Tibial artery (tissue), 4 donors: Measurements from ENCODE around the gene CTSD.
"Not testable (repeated sequence)": the region's sequence is repeated elsewhere in the genome, so short reads cannot be mapped to it uniquely, and the experiment has no call there.

Experiments used
- DNase-seq, 2 donors: peaks; one replicate each; pipeline ENCODE4 v3.0.0-alpha.2; 2019
- H3K27ac ChIP-seq, 2 donors: fragments of 200-600 bp; sonication (generic) in 1 of 2; 1 replicate in 1 of 2; 2 replicates in 1 of 2; pipeline ENCODE4 v1.5.1; 2018 to 2019; ENCODE audit warnings: mild to moderate bottlenecking in 1 of 2
- H3K27me3 ChIP-seq, 2 donors: fragments of 200-600 bp; sonication (generic) in 1 of 2; one replicate each; pipeline versions ENCODE4 v1.5.1 to v1.6.0; 2016 to 2019
- H3K36me3 ChIP-seq, 3 donors: fragments of 200-600 bp; sonication (generic) in 2 of 3; one replicate each; pipeline ENCODE4 v1.5.1; 2016 to 2019; ENCODE audit warnings: mild to moderate bottlenecking in 2 of 3
- H3K4me1 ChIP-seq, 4 donors: fragments of 200-600 bp; sonication (generic) in 2 of 4; 1 replicate in 3 of 4; 2 replicates in 1 of 4; pipeline ENCODE4 v1.5.1; 2016 to 2019
- H3K4me3 ChIP-seq, 2 donors: fragments of 200-600 bp; sonication (generic) in 1 of 2; 1 replicate in 1 of 2; 2 replicates in 1 of 2; pipeline ENCODE4 v1.5.1; 2018 to 2019; ENCODE audit warnings: mild to moderate bottlenecking in 2 of 2
- H3K9me3 ChIP-seq, 3 donors: fragments of 200-600 bp; sonication (generic) in 1 of 3; one replicate each; pipeline ENCODE4 v1.5.1; 2016 to 2019
- CTCF ChIP-seq, 2 experiments: fragments of 200-600 bp in 1 of 2; fragments of 450-650 bp in 1 of 2; IDR thresholded peaks; one replicate each; pipeline ENCODE4 v1.5.1; 2017 to 2019; ENCODE audit warnings: antibody characterized with exemption in 2 of 2, mild to moderate bottlenecking in 1 of 2, moderate library complexity in 1 of 2
- intact Hi-C: fragments of 100-400 bp; cut with DNase I; formaldehyde crosslinking; loops from one replicate; pipeline ENCODE4 v1.15.0; 2023; ENCODE audit warnings: low total_unique reads

The CTSD gene

GRCh38 chr11:1805525-1805924, 41.8 kb upstream of the CTSD start:
- H3K27me3 ChIP-seq = peaks cover 0 to 8% of the 10 kb centered on the region in 2 donors
- no peaks in the 10 kb centered on the region for H3K36me3 ChIP-seq
- no peaks in the 10 kb centered on the region for H3K4me1 ChIP-seq
- no peaks in the 10 kb centered on the region for H3K9me3 ChIP-seq
- H3K4me3 ChIP-seq = no peak overlapping the region
- no peak overlapping the region for H3K27ac ChIP-seq
- intact Hi-C loops = no loop called here
- no peak for TF ChIP-seq CTCF (IDR thresholded peaks at IDR 0.05)
- DNase-seq = no peak

DNA sequence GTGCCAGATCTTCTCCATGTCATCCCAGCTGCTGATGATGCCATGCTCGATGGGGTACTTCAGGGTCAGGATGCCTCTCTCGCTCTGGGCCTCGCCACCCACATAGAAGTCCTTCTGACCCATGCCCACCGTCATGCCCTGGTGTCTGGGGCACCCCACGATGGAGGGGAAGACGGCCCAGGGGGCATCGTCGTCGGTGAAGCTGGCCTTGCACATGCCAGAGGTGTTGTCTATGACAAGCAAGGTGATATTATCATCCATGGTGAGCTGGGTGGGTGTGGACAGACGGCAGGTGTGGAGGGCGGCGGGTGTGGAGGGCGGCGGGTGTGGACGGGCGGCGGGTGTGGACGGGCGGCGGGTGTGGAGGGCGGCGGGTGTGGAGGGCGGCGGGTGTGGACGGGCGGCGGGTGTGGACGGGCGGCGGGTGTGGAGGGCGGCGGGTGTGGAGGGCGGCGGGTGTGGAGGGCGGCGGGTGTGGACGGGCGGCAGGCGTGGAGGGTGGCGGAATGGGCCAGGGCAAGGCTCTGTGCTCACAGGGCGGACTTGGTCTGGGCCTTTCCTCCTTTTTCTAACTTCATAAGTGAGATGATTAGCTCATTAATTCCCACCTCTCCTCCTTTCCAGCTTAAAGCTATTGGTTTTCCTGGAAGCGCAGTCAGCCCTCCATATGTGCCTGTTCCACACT, 40.2 kb upstream of the CTSD start:
- H3K27me3 ChIP-seq = peaks cover 0 to 12% of the 10 kb centered on the region in 2 donors
- H3K9me3 ChIP-seq, H3K36me3 ChIP-seq, DNase-seq, H3K27ac ChIP-seq, intact Hi-C loops, H3K4me3 ChIP-seq, H3K4me1 ChIP-seq: not testable (repeated sequence)

- H3K4me1 ChIP-seq = no peaks in the 10 kb centered on the region
- H3K36me3 ChIP-seq = no peaks in the 10 kb centered on the region
- H3K9me3 ChIP-seq = no peaks in the 10 kb centered on the region
- no peak overlapping the region for H3K4me3 ChIP-seq
- intact Hi-C loops = no loop called here
- no peak for DNase-seq
- TF ChIP-seq CTCF (IDR thresholded peaks at IDR 0.05) = no peak
- no peak overlapping the region for H3K27ac ChIP-seq
- peaks cover 0 to 15% of the 10 kb centered on the region in 2 donors for H3K27me3 ChIP-seq
Observed at GRCh38 chr11:1803246-1803645, 39.5 kb upstream of the CTSD start.

GRCh38 chr11:1797391-1798125, 33.8 kb upstream of the CTSD start:
- no peak overlapping the region for H3K27ac ChIP-seq
- H3K27me3 ChIP-seq = peaks cover 0 to 22% of the 10 kb centered on the region in 2 donors
- no peaks in the 10 kb centered on the region for H3K9me3 ChIP-seq
- no peak for DNase-seq
- intact Hi-C loops = no loop called here
- TF ChIP-seq CTCF (IDR thresholded peaks at IDR 0.05) = no peak
- H3K4me1 ChIP-seq = no peaks in the 10 kb centered on the region
- no peaks in the 10 kb centered on the region for H3K36me3 ChIP-seq
- H3K4me3 ChIP-seq = no peak overlapping the region

- Histone ChIP-seq H3K36me3 (no peaks in the 10 kb centered on the region), H3K27ac (no peak overlapping the region), H3K27me3 (peaks cover 0 to 22% of the 10 kb centered on the region in 2 donors), H3K4me3 (no peak overlapping the region), H3K4me1 (no peaks in the 10 kb centered on the region), H3K9me3 (no peaks in the 10 kb centered on the region)
- TF ChIP-seq CTCF (IDR thresholded peaks at IDR 0.05) = no peak
- DNase-seq = no peak
- intact Hi-C loops = no loop called here
Observed at GRCh38 chr11:1796413-1797011, 32.8 kb upstream of the CTSD start.

DNA sequence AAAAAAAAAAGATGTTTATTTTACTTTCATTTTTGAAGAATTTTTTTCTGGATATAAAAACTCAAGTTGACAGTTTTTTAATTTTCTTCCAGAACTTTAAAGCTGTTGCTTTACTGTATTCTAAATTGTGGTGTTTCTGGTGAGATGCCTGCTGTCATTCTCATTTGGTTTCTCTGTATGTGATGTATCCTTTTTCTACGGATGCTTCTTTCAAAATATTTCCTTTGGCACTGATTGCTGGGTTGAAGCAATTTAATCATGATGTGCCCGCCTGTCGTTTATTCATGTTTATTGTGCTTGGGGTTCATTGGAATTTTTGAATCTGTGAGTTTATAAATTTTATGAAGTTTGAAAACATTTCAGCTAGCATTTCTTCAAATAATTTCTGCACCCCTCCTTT, 29.4 kb upstream of the CTSD start:
- H3K27ac ChIP-seq = no peak overlapping the region
- no peaks in the 10 kb centered on the region for H3K9me3 ChIP-seq
- intact Hi-C loops = no loop called here
- H3K4me1 ChIP-seq = no peaks in the 10 kb centered on the region
- H3K4me3 ChIP-seq = no peak overlapping the region
- peaks cover 0 to 13% of the 10 kb centered on the region in 2 donors for H3K27me3 ChIP-seq
- TF ChIP-seq CTCF (IDR thresholded peaks at IDR 0.05) = no peak
- no peak for DNase-seq
- H3K36me3 ChIP-seq = no peaks in the 10 kb centered on the region
